NCI-H774 (cell line): ENCODE results near the gene JRKL.
A peak's percentile ranks its signal among the peaks of the same experiment; 100 is the strongest.

Experiments used
- DNase-seq: peaks from one replicate; lab custom pipeline; 2025; lab: John Stamatoyannopoulos, UW

The JRKL gene

GRCh38 chr11:96389720-96390487 is at the start of gene JRKL, which contains the start of gene CCDC82:
Gene JRKL (plus strand): TSS chr11:96390013. CDS start chr11:96390650, 637 bp downstream.
Gene CCDC82 (minus strand): TSS chr11:96389912. CDS start chr11:96384747, 5,165 bp downstream.
- peak; percentile 95 for DNase-seq

- no peak for DNase-seq
These were observed 49.3 kb upstream of the JRKL start for GRCh38 chr11:96340555-96340885.

- no peak for DNase-seq
These were observed 48.4 kb upstream of the JRKL start for GRCh38 chr11:96341211-96342013.

- no peak for DNase-seq
These were observed 47.5 kb upstream of the JRKL start for GRCh38 chr11:96342014-96342960.

- peak; percentile 91 for DNase-seq
These were observed 46.7 kb upstream of the JRKL start, which contains the start of gene MAML2 for GRCh38 chr11:96342961-96343711. Gene MAML2 (minus strand): TSS chr11:96343195. CDS start chr11:96341895, 1,300 bp downstream.

GRCh38 chr11:96356848-96357247 is 33.0 kb upstream of the JRKL start:
- no peak for DNase-seq

- no peak for DNase-seq
These were observed 32.0 kb upstream of the JRKL start for GRCh38 chr11:96357794-96358193.

GRCh38 chr11:96358321-96358720 is 31.5 kb upstream of the JRKL start:
- DNase-seq: no peak

- no peak for DNase-seq
These were observed 28.0 kb upstream of the JRKL start for GRCh38 chr11:96361778-96362177.

- no peak for DNase-seq
These were observed 24.3 kb upstream of the JRKL start for GRCh38 chr11:96365493-96365892.

- no peak for DNase-seq
These were observed 23.8 kb upstream of the JRKL start for GRCh38 chr11:96366024-96366423.

- DNase-seq: no peak
These were observed 22.5 kb upstream of the JRKL start for GRCh38 chr11:96367342-96367741.

GRCh38 chr11:96373826-96374225 is 16.0 kb upstream of the JRKL start:
- DNase-seq: no peak

GRCh38 chr11:96376796-96377195 is 13.0 kb upstream of the JRKL start:
- DNase-seq: no peak

GRCh38 chr11:96384156-96384555 is 5.7 kb upstream of the JRKL start:
- DNase-seq: peak; percentile 50

- no peak for DNase-seq
These were observed 4.6 kb upstream of the JRKL start for GRCh38 chr11:96385187-96385586.

GRCh38 chr11:96388891-96389719 is 708 bp upstream of the JRKL start:
- DNase-seq: no peak

GRCh38 chr11:96390488-96390792 is 627 bp downstream of the JRKL start:
- no peak for DNase-seq

- no peak for DNase-seq
These were observed 2.0 kb downstream of the JRKL start for GRCh38 chr11:96391698-96392307.

- peak; percentile 21 for DNase-seq
These were observed 4.0 kb downstream of the JRKL start for GRCh38 chr11:96393753-96394348.
